Muscle of leg (tissue), 11 donors: Measurements from ENCODE around the gene DDC. TPM values are rescaled to one million over a fixed set of nuclear protein-coding genes. Genes with fewer than 3 reads are reported as not detected.

Experiments
- DNase-seq: peaks from one replicate; pipeline ENCODE4 v3.0.0; 2013
- H3K27ac ChIP-seq: one replicate; pipeline ENCODE4 v1.5.1; 2013; ENCODE audit warnings: mild to moderate bottlenecking, low read length, control low read depth
- H3K27me3 ChIP-seq: one replicate; pipeline ENCODE4 v1.6.1; 2013; ENCODE audit warnings: low read length; ENCODE audit not compliant: control insufficient read depth, insufficient read depth
- H3K36me3 ChIP-seq: one replicate; pipeline ENCODE4 v1.6.1; 2013; ENCODE audit warnings: low read length; ENCODE audit not compliant: control insufficient read depth, insufficient read depth
- H3K4me1 ChIP-seq: one replicate; pipeline ENCODE4 v1.6.1; 2013; ENCODE audit warnings: low read length; ENCODE audit not compliant: control insufficient read depth, insufficient read depth
- H3K4me3 ChIP-seq: one replicate; pipeline ENCODE4 v1.5.1; 2013; ENCODE audit warnings: low read length, control low read depth
- H3K9me3 ChIP-seq: replicated peaks from 2 replicates; pipeline ENCODE4 v1.6.1; 2013; ENCODE audit warnings: low read depth, low read length; ENCODE audit not compliant: control insufficient read depth
- WGBS: methylation state at CpG from one replicate; pipeline ENCODE4 v1.1.5; 2013; ENCODE audit warnings: missing lambda C conversion rate; ENCODE audit not compliant: insufficient coverage; 5-methylcytosine and 5-hydroxymethylcytosine counted together
- polyA plus RNA-seq, 8 donors: library from polyadenylated mRNA; unstranded; fragments of 120-200 nt; gene quantifications; one replicate each; pipeline versions ENCODE4 v1.2.1 to v1.2.3, GENCODE V29; 2013; ENCODE audit warnings: inconsistent platforms in 1 of 8, low replicate concordance in 1 of 8; ENCODE audit not compliant: insufficient read length in 8 of 8, insufficient read depth in 1 of 8
- total RNA-seq: library from RNA; stranded (reverse); fragments of 120-200 nt; gene quantifications from one replicate; pipeline ENCODE4 v1.2.4, GENCODE V29; 2013

The DDC gene
- total and polyA plus RNA-seq, 9 donors, result 0.09 to 13.2 (median 0.26) TPM; not detected in 2

DNA sequence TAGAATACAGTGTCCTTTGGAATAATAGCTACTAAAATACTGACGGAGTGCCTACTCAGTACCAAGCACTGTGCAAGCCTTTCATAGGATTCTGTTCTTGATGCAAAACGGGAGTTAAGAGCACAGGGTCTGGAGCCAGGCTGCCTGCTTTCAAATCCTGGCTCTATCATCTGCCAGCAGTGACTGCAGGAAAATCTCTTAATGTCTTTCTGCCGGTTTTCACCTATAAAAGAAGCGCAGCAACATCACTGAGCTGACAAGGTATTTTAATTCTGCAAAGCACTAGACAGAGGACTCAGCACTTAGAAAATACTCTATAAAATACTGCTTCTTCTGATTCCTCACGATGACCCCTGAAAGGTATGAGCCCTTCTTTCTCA lies 115.7 kb downstream of the DDC start:
- Histone ChIP-seq H3K36me3 (peaks cover 18% of the 10 kb centered on the region), H3K9me3 (no peaks in the 10 kb centered on the region), H3K4me3 (peak overlapping the region; percentile 87), H3K27me3 (no peaks in the 10 kb centered on the region), H3K4me1 (peaks cover 9% of the 10 kb centered on the region), H3K27ac (no peak overlapping the region)
- DNase-seq, result no peak
- 6% methylated on average over 5 of the region's 5 CpGs for WGBS

GRCh38 chr7:50448823-50449222 lies 116.4 kb downstream of the DDC start:
- no peak overlapping the region for H3K4me3 ChIP-seq
- peaks cover 18% of the 10 kb centered on the region for H3K36me3 ChIP-seq
- no peak for DNase-seq
- peaks cover 9% of the 10 kb centered on the region for H3K4me1 ChIP-seq
- no peaks in the 10 kb centered on the region for H3K9me3 ChIP-seq
- no peaks in the 10 kb centered on the region for H3K27me3 ChIP-seq
- no peak overlapping the region for H3K27ac ChIP-seq

DNA sequence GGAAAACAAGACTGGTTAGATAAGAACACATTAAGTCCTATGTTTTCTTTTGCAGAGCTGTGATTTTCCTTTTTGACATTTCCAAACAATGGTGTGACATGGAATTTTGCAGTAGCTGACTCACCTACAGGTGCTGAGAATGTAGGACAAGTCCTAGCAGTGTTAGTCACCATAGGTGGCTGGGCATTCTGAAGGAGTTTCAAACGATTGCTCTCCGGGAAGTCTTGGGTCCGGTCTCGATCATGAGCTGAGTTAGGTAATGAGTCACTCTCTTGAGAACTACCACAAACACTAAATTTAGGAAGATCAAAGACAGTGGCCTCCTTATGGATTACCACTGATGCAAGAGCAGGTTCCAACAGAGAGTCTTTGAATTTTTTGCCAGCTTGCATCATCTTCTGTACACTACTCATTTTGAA lies 118.7 kb downstream of the DDC start:
- H3K9me3 ChIP-seq, result no peaks in the 10 kb centered on the region
- WGBS, result no CpG with 5 or more reads among the region's 4 CpGs
- no peak for DNase-seq
- no peaks in the 10 kb centered on the region for H3K27me3 ChIP-seq
- H3K36me3 ChIP-seq, result peaks cover 18% of the 10 kb centered on the region
- peaks cover 9% of the 10 kb centered on the region for H3K4me1 ChIP-seq
- H3K4me3 ChIP-seq, result no peak overlapping the region
- H3K27ac ChIP-seq, result no peak overlapping the region

DNA sequence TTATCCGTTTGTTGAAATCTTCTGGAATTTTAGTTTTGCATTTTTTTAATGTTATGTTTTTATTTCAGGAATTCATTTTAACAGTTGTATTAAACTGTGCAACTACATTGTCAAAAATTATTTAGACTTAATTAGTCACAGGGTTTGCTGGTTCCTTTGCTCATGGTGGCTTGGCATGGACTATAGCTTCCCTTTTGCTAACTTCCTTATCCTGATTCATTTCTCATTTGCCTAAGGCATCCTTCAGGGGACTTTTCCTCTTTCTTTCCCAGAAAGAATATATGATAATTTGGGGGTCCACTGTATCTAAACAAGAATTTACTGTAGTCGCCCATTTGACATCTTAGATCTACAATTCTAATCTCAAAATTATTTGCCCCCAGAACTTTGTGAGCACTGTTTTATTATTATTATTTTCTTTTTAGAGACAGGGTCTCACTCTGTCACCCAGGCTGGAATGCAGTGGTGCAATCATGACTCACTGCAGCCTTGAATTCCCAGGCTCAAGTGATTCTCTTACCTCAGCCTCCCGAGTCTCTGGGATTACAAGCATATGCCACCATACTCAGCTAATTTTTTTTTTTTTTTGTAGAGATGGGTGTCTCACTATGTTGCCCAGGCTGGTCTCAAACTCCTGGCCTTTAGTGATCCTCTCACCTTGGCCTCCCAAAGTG lies 128.9 kb downstream of the DDC start:
- no peak for DNase-seq

DNA sequence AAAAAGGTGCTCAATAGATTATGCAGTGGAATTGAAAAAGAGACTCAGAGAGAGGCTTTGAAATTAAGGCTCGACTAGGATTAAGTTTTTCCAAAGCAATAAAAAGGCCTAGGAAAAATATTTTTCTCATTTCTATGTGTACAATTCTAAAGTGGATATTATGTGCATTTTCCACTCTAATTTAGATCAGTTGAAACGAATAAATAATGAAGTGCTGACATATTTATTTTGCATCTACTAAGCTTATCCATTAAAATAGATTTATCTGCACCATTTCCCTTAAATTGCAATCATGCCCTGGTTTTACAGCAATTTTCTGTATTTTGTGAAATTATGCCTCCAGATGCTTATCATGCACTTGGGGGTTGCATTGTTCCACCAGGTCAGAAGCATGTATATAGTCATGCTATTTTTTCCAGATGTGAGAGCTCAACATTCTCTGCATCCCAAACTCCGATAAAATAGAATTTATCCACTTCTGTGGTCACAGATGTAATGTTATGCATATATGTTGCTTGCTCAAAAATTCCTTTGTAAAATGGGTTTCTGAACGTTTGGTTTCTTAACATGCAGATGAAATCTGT lies 133.4 kb downstream of the DDC start:
- no peaks in the 10 kb centered on the region for H3K36me3 ChIP-seq
- no peak overlapping the region for H3K4me3 ChIP-seq
- H3K27me3 ChIP-seq, result no peaks in the 10 kb centered on the region
- no peaks in the 10 kb centered on the region for H3K4me1 ChIP-seq
- no peak overlapping the region for H3K27ac ChIP-seq
- H3K9me3 ChIP-seq, result no peaks in the 10 kb centered on the region
- no CpG with 5 or more reads among the region's 4 CpGs for WGBS
- DNase-seq, result no peak

More for the DNA sequence above, 128.9 kb downstream of the DDC start:
- WGBS, result no CpG with 5 or more reads among the region's 3 CpGs
- Histone ChIP-seq H3K27me3 (no peaks in the 10 kb centered on the region), H3K4me1 (no peaks in the 10 kb centered on the region), H3K4me3 (no peak overlapping the region), H3K36me3 (peaks cover 11% of the 10 kb centered on the region), H3K9me3 (no peaks in the 10 kb centered on the region), H3K27ac (no peak overlapping the region)

DNA sequence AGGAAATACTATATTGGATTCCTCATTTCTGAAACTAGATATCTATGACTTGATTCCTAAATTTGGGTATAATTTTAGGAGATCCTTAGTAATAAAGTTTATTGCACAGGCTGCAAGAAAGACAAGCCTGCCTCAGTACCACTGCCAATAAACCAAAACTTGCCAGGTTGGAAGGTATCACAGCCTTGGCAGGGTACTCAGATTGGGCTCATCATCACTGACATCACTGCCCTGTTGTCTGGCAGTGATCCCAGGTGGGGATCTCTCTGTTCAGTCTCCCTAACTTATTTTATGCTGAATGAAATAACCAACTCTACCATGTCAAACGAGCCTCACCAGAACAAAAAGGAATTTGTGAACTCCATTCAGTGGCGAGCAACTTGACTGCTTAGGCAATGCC lies 133.9 kb downstream of the DDC start:
- Histone ChIP-seq H3K4me1 (no peaks in the 10 kb centered on the region), H3K27ac (no peak overlapping the region), H3K4me3 (no peak overlapping the region), H3K27me3 (no peaks in the 10 kb centered on the region), H3K9me3 (no peaks in the 10 kb centered on the region), H3K36me3 (no peaks in the 10 kb centered on the region)
- no peak for DNase-seq
- WGBS, result no CpG with 5 or more reads among the region's 2 CpGs

- H3K27ac ChIP-seq, result no peak overlapping the region
- H3K36me3 ChIP-seq, result no peaks in the 10 kb centered on the region
- H3K4me1 ChIP-seq, result no peaks in the 10 kb centered on the region
- no CpG with 5 or more reads among the region's 3 CpGs for WGBS
- no peak for DNase-seq
- no peak overlapping the region for H3K4me3 ChIP-seq
- no peaks in the 10 kb centered on the region for H3K9me3 ChIP-seq
- H3K27me3 ChIP-seq, result no peaks in the 10 kb centered on the region
These were observed 136.3 kb downstream of the DDC start for GRCh38 chr7:50428911-50429310.

DNA sequence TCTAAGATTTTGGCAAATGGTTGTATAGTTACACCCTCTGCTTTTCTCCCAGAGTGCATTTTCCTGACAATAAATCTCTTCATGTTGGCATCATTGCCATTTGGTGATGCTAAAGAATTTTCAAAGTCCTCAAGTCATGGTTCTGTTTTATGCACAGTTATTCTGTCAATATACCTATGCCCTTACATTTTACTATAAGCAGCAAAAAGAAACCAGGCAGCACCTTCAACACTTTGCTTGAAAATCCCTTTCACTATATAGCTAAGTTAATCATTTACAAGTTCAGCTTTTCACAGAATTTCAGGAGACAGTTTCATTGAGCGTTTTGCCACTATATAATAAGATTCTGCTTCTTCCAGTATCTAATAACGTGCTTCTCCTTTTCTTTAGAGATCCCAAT lies 137.7 kb downstream of the DDC start:
- no peaks in the 10 kb centered on the region for H3K4me1 ChIP-seq
- WGBS, result 70% methylated on average over 2 of the region's 2 CpGs
- DNase-seq, result no peak

GRCh38 chr7:50426280-50427045 lies 138.7 kb downstream of the DDC start:
- DNase-seq, result no peak
- Histone ChIP-seq H3K36me3 (no peaks in the 10 kb centered on the region), H3K4me3 (no peak overlapping the region), H3K27me3 (no peaks in the 10 kb centered on the region), H3K9me3 (no peaks in the 10 kb centered on the region), H3K27ac (no peak overlapping the region), H3K4me1 (no peaks in the 10 kb centered on the region)
- 82% methylated on average over 2 of the region's 5 CpGs for WGBS

More for the DNA sequence above, 137.7 kb downstream of the DDC start:
- Histone ChIP-seq H3K27ac (no peak overlapping the region), H3K36me3 (no peaks in the 10 kb centered on the region), H3K27me3 (no peaks in the 10 kb centered on the region), H3K9me3 (no peaks in the 10 kb centered on the region), H3K4me3 (no peak overlapping the region)

- no peak overlapping the region for H3K27ac ChIP-seq
- no peaks in the 10 kb centered on the region for H3K27me3 ChIP-seq
- H3K36me3 ChIP-seq, result no peaks in the 10 kb centered on the region
- H3K4me1 ChIP-seq, result no peaks in the 10 kb centered on the region
- H3K9me3 ChIP-seq, result no peaks in the 10 kb centered on the region
- no peak overlapping the region for H3K4me3 ChIP-seq
- no peak for DNase-seq
- no CpG with 5 or more reads among the region's 6 CpGs for WGBS
These were observed 139.9 kb downstream of the DDC start for GRCh38 chr7:50425318-50425717.
